DMS153 treated with DMSO at 0.1 percent for 48 hours (cell line): Measurements from ENCODE around the gene MBTD1.
"Not testable (repeated sequence)": the region's sequence is repeated elsewhere in the genome, so short reads cannot be mapped to it uniquely, and the experiment has no call there.

Source experiments
- DNase-seq: peaks from one replicate; lab custom pipeline; 2025; ENCODE audit not compliant: unreplicated experiment; lab: John Stamatoyannopoulos, UW

The MBTD1 gene

GRCh38 chr17:51256101-51256500 lies 3.7 kb downstream of the MBTD1 start:
- no peak for DNase-seq

GRCh38 chr17:51255673-51256072 lies 4.2 kb downstream of the MBTD1 start:
- DNase-seq, result no peak

GRCh38 chr17:51251010-51251409 lies 8.8 kb downstream of the MBTD1 start:
- no peak for DNase-seq

GRCh38 chr17:51250314-51250840 lies 9.5 kb downstream of the MBTD1 start:
- DNase-seq, result no peak

GRCh38 chr17:51245535-51245934 lies 14.3 kb downstream of the MBTD1 start:
- no peak for DNase-seq

- DNase-seq, result no peak
These were observed 15.8 kb downstream of the MBTD1 start for GRCh38 chr17:51244041-51244440.

GRCh38 chr17:51240275-51240674 lies 19.6 kb downstream of the MBTD1 start:
- DNase-seq, result no peak

GRCh38 chr17:51238255-51238887 lies 21.5 kb downstream of the MBTD1 start:
- no peak for DNase-seq

- no peak for DNase-seq
These were observed 25.7 kb downstream of the MBTD1 start for GRCh38 chr17:51234162-51234561.

- DNase-seq, result no peak
These were observed 27.9 kb downstream of the MBTD1 start for GRCh38 chr17:51231999-51232398.

GRCh38 chr17:51230306-51230705 lies 29.5 kb downstream of the MBTD1 start:
- no peak for DNase-seq

GRCh38 chr17:51229889-51230288 lies 30.0 kb downstream of the MBTD1 start:
- DNase-seq, result no peak

GRCh38 chr17:51228161-51228560 lies 31.7 kb downstream of the MBTD1 start:
- DNase-seq, result no peak

GRCh38 chr17:51225523-51225922 lies 34.3 kb downstream of the MBTD1 start:
- DNase-seq, result not testable (repeated sequence)

- DNase-seq, result no peak
These were observed 35.2 kb downstream of the MBTD1 start for GRCh38 chr17:51224402-51225262.

GRCh38 chr17:51221322-51221721 lies 38.5 kb downstream of the MBTD1 start:
- DNase-seq, result no peak

GRCh38 chr17:51217946-51218345 lies 41.9 kb downstream of the MBTD1 start:
- DNase-seq, result no peak

- DNase-seq, result no peak
These were observed 44.9 kb downstream of the MBTD1 start for GRCh38 chr17:51214920-51215319.

- DNase-seq, result no peak
These were observed 56.0 kb downstream of the MBTD1 start for GRCh38 chr17:51203838-51204237.

GRCh38 chr17:51200846-51201245 lies 59.0 kb downstream of the MBTD1 start:
- no peak for DNase-seq

GRCh38 chr17:51200295-51200694 lies 59.6 kb downstream of the MBTD1 start:
- no peak for DNase-seq

GRCh38 chr17:51197754-51198153 lies 62.1 kb downstream of the MBTD1 start:
- DNase-seq, result no peak
